Stimulated activated CD8-positive, alpha-beta memory T cell treated with anti-CD3 and anti-CD28 coated beads, Interleukin-4, amount 100 ng/mL, for 4 hours (primary cell): ENCODE measurements around the gene PDCD1LG2.

Experiments
- DNase-seq, 2 donors: peaks; one replicate each; pipeline ENCODE4 v3.0.0-alpha.2; 2020; ENCODE audit warnings: low read depth in 2 of 2, low spot score in 1 of 2

The PDCD1LG2 gene

GRCh38 chr9:5608298-5609225 is 98.2 kb downstream of the PDCD1LG2 start:
- DNase-seq: no peak

- DNase-seq: no peak
These were observed 98.9 kb downstream of the PDCD1LG2 start for GRCh38 chr9:5609226-5609596.

- no peak for DNase-seq
These were observed 100.2 kb downstream of the PDCD1LG2 start for GRCh38 chr9:5610491-5610890.

GRCh38 chr9:5611321-5612184 is 101.2 kb downstream of the PDCD1LG2 start:
- DNase-seq: no peak

- DNase-seq: no peak
These were observed 101.8 kb downstream of the PDCD1LG2 start for GRCh38 chr9:5612185-5612530.

- no peak for DNase-seq
These were observed 103.9 kb downstream of the PDCD1LG2 start for GRCh38 chr9:5614192-5614591.

GRCh38 chr9:5614985-5615384 is 104.7 kb downstream of the PDCD1LG2 start:
- DNase-seq: no peak

- DNase-seq: no peak
These were observed 107.4 kb downstream of the PDCD1LG2 start for GRCh38 chr9:5617749-5618148.

- no peak for DNase-seq
These were observed 110.2 kb downstream of the PDCD1LG2 start for GRCh38 chr9:5620494-5620893.
